PC-3 (cell line): ENCODE results near the gene TSFM.

Experiments
- EZH2 ChIP-seq: fragments of 300-600 bp; sonication (generic); IDR thresholded peaks from one replicate; pipeline ENCODE4 v1.6.1; 2017; ENCODE audit warnings: antibody characterized with exemption, mild to moderate bottlenecking, low read length; ENCODE audit not compliant: unreplicated experiment
- TF ChIP-seq, protein P1 (sequence below): fragments of 300-600 bp; sonication (generic); conservative IDR thresholded peaks from 2 replicates; pipeline ENCODE4 v1.5.1; 2017; ENCODE audit warnings: antibody characterized with exemption, low read depth, mild to moderate bottlenecking, low read length

DNA sequence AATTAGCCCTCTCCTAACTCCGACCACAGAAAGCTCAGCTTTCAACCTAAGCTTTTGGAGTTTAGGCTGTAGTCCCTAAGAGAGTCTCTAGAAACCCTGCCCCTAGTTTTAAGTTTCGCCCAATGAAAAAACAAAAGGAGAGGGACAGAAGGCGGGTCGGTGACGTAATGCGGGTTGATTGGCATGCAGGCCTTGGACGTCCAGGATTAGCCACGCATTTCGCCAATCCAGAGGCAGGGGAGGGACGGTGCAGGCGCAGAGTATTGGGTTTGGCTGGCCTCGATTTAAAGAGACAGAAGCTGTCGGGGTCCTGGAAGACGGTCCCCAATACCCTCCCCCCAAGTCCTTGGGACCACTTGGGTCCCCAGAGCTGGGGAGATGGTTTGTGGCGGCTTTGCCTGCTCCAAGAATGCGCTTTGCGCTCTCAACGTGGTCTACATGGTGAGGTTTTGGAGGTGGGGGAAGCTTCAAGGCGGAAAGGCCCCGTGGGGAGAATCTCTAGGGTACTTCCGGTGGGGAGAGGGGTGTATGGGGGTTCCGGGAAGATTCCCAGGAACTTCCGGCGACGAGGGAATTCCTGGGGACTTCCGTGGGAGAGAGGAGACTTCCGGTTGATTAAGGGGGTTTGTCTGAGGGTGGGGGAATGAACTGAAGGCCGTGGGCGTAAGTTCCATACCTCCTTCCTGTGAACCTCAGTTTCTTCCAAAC lies 37.7 kb upstream of the TSFM start, which contains the start of gene TSPAN31:
- TF ChIP-seq, protein P1, sequence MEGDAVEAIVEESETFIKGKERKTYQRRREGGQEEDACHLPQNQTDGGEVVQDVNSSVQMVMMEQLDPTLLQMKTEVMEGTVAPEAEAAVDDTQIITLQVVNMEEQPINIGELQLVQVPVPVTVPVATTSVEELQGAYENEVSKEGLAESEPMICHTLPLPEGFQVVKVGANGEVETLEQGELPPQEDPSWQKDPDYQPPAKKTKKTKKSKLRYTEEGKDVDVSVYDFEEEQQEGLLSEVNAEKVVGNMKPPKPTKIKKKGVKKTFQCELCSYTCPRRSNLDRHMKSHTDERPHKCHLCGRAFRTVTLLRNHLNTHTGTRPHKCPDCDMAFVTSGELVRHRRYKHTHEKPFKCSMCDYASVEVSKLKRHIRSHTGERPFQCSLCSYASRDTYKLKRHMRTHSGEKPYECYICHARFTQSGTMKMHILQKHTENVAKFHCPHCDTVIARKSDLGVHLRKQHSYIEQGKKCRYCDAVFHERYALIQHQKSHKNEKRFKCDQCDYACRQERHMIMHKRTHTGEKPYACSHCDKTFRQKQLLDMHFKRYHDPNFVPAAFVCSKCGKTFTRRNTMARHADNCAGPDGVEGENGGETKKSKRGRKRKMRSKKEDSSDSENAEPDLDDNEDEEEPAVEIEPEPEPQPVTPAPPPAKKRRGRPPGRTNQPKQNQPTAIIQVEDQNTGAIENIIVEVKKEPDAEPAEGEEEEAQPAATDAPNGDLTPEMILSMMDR: no peak
- no peak for TF ChIP-seq EZH2
